GM12875 (cell line): Measurements from ENCODE around the gene AMBRA1.

Source experiments
- H3K4me3 ChIP-seq: one replicate; pipeline ENCODE4 v1.5.1; 2011; ENCODE audit warnings: low read depth, low read length, control low read depth
- CTCF ChIP-seq: IDR thresholded peaks from 2 replicates; pipeline ENCODE4 v1.5.1; 2011; ENCODE audit warnings: low read depth, mild to moderate bottlenecking, control low read depth, inconsistent platforms, low read length, moderate library complexity, borderline replicate concordance; ENCODE audit not compliant: insufficient read depth

The AMBRA1 gene

GRCh38 chr11:46639197-46639839, 45.5 kb upstream of the AMBRA1 start:
- no peak for TF ChIP-seq CTCF
- H3K4me3 ChIP-seq, result no peak overlapping the region

GRCh38 chr11:46637546-46637945, 43.7 kb upstream of the AMBRA1 start:
- no peak overlapping the region for H3K4me3 ChIP-seq
- no peak for TF ChIP-seq CTCF

GRCh38 chr11:46635557-46636139, 41.8 kb upstream of the AMBRA1 start:
- no peak for TF ChIP-seq CTCF
- H3K4me3 ChIP-seq, result no peak overlapping the region

GRCh38 chr11:46633291-46634217, 39.7 kb upstream of the AMBRA1 start:
- H3K4me3 ChIP-seq, result no peak overlapping the region
- TF ChIP-seq CTCF, result no peak

- no peak for TF ChIP-seq CTCF
- H3K4me3 ChIP-seq, result no peak overlapping the region
Observed at GRCh38 chr11:46632502-46632901, 38.7 kb upstream of the AMBRA1 start.

GRCh38 chr11:46631676-46632075, 37.9 kb upstream of the AMBRA1 start:
- no peak for TF ChIP-seq CTCF
- no peak overlapping the region for H3K4me3 ChIP-seq
